Measurements from ENCODE around the gene ADGRV1.
"Not testable (repeated sequence)": the region's sequence is repeated elsewhere in the genome, so short reads cannot be mapped to it uniquely, and the experiment has no call there.

ADGRV1 gene

GRCh38 chr5:91016954-91017700, 458.5 kb downstream of the ADGRV1 start:
- DNase-seq, result no peak

DNA sequence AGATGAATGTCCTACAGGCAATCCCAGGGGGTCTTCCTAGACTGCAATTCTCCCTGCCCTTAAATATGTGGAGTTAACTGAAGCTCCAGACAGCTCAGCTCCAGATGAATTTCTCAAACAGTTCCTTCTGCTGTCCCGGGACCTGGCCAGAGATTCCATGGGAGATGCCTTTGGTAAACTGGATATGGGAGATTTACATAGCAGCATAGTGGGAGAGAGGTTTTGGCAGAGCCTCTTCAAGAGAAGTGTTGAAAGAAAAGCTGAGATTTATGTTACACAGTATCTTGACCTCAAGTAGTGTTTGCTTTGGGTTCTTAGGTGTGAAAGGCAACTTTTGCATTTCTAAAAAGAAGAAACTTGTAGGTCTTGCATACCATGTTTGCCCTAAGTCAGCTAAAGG, 459.6 kb downstream of the ADGRV1 start:
- DNase-seq, result no peak

DNA sequence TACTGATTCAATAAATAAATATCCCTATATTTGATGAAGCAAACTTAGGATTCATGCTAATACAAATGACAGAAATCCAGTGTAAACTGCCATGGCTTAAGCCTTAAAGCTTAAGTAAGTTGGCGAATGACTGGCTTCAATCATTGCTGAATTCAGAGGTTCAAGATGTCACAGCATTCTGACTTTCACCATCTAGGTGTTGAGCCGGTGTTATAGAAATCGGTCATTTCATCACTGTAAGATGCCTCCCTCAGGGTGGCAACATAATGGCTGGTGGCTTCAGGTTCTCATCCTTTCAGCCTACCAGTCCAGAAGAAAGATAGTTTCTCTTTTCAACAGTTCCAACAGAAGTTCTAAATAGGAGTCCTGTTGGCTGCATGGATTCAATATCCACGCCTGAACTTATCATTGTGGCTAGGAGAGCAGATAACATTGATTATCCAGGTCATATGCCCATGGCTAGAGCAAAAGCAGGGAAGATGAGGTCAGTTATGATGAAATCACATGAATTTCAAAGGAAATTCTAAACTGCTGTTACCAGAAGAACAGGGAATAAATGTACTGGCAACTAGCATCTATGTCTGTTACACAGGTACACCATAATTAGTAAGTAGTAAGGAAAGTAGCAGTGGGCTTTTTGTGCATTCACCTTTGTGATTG, 460.2 kb downstream of the ADGRV1 start:
- no peak for DNase-seq

DNA sequence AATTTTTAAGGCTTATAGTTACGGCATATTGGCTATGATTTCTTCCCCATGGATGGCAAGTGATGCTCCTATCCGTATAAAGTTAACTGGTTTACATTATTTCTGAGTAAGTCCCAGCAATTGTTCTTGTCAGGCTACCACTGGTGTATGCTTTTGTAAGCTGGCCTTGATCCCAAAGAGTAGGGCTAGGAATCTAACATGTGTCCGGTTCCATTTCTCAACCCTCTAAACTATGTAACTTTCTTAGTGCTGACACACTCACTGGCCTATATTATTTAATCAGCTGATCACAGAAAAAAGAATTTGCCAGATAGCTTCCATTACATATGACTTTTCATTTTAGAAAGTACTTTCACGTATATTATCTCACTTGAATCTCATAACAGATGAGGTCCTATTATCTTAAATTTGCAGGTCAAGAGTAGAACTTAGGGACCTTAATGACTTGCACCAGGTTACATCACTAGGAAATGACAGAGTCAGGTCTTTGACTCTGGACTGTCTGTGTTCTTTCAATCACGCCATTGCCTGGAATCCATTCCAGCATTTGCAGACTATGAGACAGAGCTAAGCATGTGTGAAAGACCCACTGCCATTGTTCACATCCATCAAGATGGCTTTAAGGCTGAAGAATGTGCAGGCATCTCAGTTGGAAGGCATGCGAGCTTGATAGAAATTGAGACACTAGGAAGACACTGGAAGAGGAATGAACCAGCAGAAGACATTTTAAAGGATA, 461.6 kb downstream of the ADGRV1 start:
- DNase-seq, result no peak

DNA sequence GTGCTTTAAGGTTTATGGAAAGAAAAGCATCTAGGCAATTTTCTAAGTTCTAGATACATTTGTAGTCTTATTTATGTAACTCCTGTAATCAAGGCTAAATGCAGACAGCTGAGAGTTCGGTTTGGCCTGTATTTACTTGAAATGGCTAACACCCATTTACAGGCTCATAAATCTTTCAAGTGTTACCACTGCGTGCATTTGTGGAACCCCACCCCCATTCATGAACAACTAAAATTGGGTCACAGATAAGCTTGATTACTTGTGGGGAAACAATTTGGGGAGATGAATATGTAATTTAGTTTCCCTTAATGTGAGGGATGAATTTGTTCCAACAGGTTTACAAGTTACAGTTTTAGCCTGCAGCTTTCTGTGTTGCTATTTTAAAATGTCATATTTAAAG, 463.9 kb downstream of the ADGRV1 start:
- peak; percentile 28 for DNase-seq

GRCh38 chr5:91024206-91024605, 465.6 kb downstream of the ADGRV1 start:
- DNase-seq, result no peak

DNA sequence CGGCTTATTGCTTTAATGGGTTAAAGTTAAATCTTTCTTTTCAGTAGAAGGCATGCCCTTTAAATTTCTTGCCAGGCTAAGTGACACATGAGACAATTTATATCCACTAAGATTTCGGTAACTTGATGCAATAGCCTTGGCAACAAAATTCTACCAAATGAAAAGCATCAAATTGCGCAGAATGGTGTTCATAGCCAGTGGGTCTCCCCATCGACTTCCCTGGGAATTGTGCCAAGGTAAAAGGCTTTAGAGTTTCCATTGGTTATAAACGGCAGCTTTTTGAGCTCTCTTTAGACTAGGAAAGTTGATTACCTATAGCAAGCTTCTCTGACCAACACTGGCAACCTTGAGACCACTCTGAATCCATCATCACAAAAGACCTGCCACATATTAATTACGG, 466.1 kb downstream of the ADGRV1 start:
- peak; percentile 50 for DNase-seq

DNA sequence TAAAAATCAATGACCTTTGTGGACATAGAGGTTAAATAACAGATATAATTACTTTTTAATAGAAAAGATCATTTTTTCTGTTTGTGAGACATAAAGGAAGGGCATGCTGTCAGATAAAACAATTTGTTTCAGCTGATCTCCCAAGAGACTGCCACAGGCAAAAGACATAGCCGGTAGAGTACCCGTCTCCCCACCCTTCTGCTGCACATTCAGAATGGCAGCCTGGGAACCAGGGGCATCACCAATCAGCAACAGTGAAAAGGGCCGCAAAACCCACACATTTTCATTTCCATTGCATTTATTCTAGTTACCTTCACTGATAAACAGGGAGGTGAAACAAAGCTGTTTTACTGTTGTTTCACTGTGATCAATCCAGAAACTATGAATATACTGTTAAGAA, 466.9 kb downstream of the ADGRV1 start:
- DNase-seq, result no peak

GRCh38 chr5:91025956-91026355, 467.4 kb downstream of the ADGRV1 start:
- no peak for DNase-seq

- no peak for DNase-seq
Observed at GRCh38 chr5:91026466-91026865, 467.9 kb downstream of the ADGRV1 start.

GRCh38 chr5:91027405-91028139, 469.0 kb downstream of the ADGRV1 start:
- no peak for DNase-seq

DNA sequence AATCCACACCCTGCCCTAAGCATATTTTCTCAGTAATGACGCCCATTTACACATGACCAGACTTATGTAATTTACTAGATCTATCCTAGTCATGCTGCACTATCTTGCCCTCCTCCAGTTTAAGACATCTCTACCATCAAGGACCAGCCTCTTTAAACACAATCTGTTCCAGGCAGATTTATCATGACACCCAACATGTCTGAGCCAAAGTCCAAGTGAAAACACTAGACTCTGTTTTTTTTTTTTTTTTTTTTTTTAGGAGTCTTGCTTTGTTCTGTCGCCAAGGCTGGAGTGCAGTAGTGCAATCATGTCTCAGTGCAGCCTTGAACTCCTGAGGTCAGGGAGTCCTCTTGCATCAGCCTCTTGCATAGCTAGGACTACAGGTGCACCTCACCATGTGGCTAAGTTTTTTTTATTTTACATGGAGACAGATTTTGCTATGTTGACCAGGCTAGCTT, 469.9 kb downstream of the ADGRV1 start:
- no peak for DNase-seq

- no peak for DNase-seq
Observed at GRCh38 chr5:91030521-91031401, 472.2 kb downstream of the ADGRV1 start.

GRCh38 chr5:91031402-91031752, 472.8 kb downstream of the ADGRV1 start:
- DNase-seq, result no peak

GRCh38 chr5:91032125-91032524, 473.5 kb downstream of the ADGRV1 start:
- no peak for DNase-seq

GRCh38 chr5:91033370-91033769, 474.8 kb downstream of the ADGRV1 start:
- DNase-seq, result no peak

DNA sequence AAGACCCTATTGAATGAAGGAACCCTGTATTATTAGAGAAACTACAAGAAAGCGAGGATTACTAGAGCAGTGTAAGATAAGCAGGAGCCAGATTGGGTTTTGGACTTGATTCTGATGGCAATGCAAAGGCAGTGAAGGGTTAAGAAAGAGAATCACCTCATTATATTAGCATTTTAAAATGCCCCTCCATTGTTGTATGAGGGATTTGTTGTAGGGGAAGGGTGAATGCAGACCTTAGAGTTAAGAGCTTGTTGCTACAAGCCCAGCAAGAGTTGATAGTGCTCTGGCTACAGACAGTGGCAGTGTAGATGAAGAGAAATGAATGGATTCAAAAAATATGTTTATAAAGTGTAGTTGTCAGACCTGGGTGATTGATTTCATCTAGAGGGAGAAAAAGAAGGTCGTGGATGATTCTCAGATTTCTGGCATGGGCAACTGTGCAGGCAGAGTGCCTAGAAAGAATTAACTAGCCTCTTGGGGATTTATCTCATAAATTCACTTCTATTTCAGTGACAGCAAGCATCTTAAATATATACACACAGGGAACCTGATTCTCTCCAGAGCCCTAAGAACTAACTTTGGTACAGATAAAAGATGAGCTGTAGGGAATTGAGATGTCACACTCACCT, 479.7 kb downstream of the ADGRV1 start:
- DNase-seq, result peak; percentile 13

- DNase-seq, result not testable (repeated sequence)
Observed at GRCh38 chr5:91041132-91041531, 482.5 kb downstream of the ADGRV1 start.

DNA sequence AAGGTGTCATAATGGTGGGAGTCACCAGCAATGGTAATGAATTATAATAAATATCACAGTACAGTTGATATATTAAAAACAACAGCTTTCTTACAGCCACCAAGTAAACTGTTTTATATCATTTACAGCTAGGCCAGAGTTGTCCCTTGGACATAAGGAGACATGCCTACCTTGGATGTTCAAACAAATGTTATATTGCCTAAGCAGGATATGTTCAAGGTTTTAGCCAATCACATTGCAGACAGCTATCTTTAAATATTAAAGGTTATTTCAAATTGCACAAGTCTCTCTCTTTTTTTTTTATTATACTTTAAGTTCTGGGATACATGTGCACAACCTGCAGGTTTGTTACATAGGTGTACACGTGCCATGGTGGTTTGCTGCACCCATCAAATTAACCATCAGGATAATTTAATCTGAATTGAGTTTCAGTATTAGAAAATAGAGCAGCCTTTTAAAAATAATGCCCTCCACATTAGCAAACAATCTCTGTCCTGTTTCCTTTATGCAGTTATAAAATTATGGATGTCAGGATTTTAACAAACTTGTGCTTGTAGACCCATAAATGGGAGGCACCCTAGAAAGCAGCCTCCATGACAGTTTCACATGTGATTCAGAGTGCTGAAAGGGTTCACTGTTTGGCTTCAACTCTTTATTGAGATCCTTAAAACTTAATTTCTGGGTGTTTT, 483.8 kb downstream of the ADGRV1 start:
- DNase-seq, result no peak

GRCh38 chr5:91042936-91043255, 484.3 kb downstream of the ADGRV1 start:
- no peak for DNase-seq

- DNase-seq, result no peak
Observed at GRCh38 chr5:91048073-91048472, 489.5 kb downstream of the ADGRV1 start.

Data from NCI-H1105 (cell line).